HPDE6-E6E7 (cell line): Measurements from ENCODE around the gene FBXL4.

ENCODE experiments used
- DNase-seq: peaks from one replicate; pipeline ENCODE4 v3.0.0; 2011; ENCODE audit warnings: missing footprints; ENCODE audit errors: extremely low spot score

FBXL4 gene

DNA sequence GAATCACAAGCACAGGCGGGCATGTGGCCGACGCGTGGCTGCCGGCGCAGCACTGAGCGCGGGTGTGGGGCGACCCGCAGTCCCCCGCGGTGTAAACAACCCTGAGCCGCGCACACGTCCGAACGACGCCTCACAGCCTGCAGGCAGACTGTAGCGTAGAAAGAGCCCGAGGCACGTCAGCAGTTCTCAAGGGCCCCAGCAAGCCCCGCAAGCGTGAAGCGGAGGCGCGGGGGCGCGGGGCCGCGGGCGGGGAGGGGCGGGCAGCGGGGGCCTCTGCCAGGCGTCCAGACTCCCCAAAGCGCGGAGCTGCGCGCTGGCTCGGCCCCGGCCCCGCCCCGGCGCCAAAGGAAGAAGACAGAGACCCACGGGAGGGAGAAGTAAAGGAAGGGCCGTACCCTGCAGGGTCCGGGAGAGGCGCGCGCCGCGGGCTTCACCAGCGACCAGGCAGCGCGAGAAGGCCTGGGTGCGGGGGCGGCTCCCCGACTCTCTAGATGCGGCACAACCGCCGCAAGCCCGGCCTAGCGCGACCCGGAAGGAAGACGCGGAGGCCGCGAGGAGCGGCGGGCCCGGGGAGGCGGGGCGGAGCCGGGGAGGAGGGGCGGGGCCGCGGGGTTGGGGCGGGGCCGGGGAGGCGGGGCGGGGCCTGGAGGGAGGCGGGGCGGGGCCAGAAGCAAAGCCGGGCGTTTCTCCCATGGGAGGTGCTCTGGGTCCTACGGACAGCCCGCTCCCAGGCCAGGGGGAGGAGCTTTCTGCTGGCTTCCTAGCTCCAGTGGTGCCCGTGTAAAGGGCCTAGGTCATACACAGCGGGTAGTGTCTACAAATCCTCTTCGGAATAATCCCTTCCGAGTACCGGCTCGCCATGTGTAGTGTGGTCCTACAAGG lies at the start of gene FBXL4:
Gene FBXL4, minus strand, starts transcription at position 536 of the 882 bp plus-strand sequence. CDS start 20,958 bp downstream, outside the sequence.
- DNase-seq = peak; percentile 73

DNA sequence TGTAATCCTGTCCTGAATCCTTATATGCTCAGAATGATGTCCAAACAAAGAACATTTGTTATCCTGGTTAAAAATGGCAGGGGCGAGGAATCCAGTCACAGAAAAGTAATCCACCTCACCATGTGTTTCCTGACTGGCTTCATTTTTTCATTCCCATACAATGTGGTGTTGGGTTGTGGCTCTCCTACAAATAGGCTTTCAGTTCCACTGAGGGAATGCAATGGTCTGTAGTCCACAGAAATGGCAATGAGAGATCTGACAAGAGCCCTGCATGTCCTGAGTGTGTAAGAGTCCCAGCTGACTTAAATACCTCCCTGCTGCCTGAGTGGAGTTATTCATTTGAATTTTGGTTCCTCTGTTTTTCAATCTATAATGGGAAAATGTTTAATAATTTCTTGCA lies 47.4 kb upstream of the FBXL4 start:
- no peak for DNase-seq

DNA sequence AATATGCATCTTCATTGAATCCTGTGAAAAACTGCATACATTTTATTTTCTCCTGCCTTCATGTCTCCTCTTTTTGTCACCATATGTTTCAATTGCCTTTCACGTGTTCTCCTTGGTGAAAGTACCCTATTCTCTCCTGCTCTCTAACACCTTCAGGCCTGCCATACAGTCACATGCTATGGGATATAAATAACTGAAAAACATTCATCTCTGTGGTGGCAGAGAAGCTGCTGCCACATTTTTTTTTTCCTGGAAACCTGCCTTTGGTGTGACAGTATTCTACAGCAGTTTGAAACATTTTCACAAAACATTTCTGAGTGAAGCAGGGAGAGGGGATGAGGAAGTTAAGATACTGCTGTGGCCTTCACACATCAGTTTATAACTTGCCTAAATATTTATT lies 44.8 kb upstream of the FBXL4 start:
- no peak for DNase-seq

DNA sequence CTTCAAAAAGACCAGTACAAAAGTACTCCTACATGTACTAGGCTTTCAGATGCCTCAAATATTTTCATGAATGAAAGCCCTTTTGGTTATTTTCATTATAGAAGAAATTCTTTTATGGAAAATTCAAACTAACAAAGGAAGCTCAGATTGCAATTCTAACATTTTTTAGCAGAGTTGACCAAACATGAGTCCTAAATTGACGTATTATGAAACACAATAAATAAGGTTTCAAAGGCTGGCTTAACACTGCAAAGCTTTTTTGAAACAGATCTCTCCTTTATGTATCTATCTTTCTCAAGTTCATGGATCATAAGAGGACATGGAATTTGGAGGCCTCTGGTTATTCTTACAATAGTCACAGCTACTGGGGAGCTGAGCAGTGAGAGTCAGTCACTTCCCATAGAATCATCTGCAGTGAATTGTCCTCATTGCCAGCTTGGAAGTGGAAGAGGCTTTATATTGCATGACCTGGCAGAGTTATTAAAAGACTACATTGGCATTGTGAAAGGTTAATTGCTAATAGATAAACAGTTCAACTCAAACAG lies 38.4 kb upstream of the FBXL4 start:
- DNase-seq = no peak

DNA sequence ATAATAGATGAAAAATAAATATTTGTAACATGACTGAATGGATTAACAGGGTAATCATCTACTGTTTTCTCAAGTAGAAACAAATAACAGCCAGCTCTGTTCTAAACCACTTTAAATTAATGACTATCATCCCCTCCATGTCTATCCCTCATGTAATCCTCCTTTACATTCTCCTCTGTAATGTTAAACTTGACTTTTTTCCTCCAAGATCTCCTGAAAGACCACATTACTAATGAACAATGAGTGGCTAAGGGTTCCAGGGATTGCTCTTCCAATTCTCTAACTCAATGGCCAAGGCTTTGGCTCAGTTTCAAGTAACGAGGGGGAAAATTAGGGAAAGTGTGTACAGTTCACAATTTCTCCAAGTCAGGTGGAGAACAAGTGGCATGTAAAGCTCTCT lies 37.6 kb upstream of the FBXL4 start:
- DNase-seq = no peak

DNA sequence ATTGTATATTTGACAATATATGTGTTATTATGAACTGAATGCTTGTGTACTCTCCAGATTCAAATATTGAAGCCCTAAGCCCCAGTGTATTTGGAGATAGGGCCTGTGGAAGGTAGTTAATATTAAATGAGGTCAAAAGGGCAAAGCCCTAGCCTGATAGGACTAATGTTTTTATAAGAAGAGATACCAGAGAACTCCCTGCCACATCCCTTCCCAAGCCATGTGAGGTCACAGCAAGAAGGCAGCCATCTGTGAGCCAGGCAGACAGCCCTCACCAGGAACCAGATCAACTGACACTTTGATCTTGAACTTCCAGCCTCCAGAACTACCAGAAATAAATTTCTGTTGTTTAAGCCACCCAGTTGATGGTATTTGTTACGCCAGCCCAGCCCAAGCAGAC lies 36.4 kb upstream of the FBXL4 start:
- no peak for DNase-seq

DNA sequence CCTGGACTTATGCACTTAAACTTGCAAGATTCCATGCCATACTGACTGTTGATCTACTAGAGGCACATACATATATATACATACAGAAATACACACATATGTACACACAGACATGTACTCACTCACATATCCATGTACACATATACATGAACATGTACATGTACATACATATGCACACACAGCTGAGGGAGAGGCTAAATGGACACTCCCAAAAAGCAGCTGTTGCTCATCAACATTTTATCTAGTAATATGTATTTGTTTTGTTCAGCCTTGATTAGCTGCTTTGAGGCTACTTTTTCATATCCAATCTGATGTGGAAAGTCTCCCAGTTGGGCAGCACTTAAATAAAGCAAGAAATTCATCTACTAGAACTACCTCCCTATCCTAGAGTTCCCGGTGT lies 33.7 kb upstream of the FBXL4 start:
- no peak for DNase-seq

DNA sequence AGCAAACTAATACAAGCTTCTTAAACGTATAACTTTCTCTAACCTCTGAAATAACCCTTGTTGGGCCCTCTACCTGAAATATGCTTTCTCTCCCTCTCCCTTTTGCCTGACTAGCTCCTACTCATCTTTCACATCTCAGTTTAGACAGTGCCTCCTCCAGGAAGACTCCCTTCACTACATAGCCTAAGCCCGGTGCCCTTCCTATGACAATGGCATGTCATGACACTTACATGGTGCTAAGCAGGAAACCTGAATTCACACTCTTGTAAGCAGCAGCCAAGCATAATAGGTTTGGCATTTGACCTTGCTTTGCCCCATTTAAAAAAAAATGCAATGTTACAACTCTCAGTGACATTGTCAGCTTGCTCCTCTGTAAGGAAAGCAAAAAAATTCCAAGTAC lies 33.1 kb upstream of the FBXL4 start:
- no peak for DNase-seq

DNA sequence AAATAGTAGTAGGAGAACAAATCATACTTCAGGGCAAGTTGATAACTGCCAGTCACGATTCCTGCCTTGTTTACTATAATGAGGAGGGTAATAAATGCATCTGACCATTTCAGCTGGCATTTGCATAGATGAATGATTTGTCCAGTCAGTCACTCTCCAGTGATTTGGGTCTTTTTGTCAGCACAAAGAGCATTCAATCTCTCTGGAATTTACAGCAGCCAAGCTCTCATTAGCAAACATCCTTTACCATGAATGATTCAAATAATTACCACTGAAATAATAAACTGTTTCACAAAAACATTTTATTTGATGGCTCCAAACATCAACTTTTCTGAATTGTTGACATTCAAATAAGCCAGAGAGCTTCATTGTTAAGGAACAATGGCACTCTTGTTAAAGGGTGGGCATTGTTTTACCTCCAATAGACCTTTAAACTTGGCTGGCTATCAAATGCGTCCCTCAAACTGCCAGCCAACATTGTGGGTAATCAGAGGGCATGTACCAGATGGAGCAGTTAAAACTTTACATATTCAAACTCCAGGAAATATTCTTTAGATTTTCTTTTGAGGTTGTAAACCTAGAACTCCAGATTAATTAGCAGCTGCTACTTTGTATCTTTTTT lies 30.0 kb upstream of the FBXL4 start:
- no peak for DNase-seq

DNA sequence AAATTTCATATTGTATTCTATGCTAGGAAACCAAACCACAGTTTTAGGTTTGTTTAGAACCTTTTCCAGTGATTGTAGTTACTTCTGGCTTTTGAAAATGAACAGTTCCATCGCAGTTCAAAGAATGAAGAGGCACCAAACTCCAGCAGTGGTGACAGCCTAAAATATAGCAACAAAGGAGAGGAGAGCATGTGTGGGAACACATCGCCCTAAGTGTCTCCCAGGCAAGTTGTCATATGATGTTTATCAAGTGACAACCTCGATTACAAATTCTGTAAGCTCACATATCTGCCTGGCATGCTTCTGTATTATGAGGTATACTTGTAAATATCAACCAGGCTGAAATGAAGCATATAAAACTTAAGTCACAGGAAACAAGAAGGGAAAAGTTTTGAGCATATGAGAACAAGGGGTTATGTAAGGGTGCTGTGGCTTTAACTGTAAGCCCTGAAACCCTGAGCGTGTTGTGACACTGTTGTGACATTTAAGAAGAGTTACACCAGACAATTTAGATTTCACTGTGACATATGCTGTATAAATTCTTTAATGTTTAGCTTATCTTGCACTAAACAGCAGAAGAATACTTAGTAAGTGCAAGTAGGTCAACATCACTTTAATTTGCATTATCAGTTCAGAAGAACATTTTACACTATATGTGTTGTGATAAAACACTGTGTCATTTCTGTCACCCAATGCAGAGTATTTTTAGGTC lies 29.1 kb upstream of the FBXL4 start:
- DNase-seq = no peak

DNA sequence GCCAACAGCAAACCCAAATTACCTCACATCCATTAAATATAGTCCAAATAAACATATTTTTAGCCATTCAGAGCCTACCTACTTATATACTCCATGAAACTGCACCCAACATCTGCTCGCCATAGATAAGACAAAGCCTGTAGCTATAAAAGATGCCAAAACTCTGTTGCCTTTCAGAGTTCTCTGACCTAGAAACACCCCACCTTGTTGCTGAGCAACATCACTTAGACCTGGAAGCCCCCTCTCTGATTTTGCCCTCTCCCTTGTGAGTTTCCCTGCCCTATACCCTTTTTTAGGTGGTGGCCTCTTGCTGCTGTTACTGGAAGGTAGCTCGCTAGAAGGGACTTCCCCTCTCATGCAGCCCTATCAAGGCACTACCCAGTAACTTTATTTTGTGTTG lies 27.7 kb upstream of the FBXL4 start:
- DNase-seq = no peak

DNA sequence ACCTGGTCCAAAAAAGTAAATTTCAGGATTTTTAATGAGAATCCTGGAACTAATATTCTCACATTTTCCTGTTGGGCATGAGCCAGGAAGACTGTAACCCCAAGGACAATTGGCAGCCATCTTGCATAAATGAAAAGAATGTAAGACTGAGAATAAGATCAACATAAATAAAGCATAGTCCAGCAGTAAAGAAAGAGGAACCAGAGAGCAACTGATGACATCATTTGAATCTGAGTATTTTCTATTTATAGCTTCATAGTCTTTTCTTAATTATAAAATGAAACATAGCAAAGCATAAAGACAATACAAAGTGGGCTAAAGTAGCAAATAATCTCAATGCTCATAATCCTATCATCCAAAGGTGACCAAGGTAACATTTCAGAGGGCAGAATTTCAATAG lies 26.6 kb upstream of the FBXL4 start:
- no peak for DNase-seq

DNA sequence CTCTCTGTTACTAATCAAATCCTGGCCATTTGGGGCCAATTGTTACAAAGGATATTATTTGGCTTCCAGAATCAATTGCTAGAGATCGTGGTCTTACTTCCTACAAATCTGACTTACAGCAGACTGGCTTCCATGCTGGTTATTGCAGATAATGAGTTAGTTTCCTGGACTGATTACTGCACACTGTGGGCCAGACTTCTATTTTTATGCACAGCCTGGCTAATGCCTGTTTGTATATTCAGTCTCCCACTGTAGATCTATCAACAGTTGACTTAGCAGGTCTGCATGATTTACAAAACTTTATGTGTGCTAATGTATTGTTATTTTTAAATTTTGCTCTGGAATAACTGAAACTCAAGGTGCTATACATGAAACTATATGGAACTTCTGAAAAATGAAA lies 25.8 kb upstream of the FBXL4 start:
- no peak for DNase-seq

DNA sequence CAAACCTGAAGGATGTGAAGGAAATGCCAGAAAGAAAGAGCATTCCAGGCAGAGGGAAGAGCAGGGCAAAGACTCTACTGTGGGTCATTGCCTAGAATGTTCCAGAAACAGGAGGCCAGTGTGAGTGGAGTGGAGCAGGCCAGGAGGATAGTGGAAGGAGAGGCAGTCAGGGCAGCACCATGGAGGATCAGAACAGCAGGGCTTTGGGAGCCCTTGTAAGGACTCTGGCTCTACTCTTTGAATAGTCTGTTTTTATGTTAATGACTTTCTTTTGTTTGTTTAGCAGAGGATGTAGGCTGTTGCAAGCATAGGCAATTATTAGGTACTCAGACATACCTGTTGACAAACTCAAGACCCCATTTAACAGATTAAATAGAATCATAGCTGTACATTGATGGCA lies 23.6 kb upstream of the FBXL4 start:
- DNase-seq = no peak

DNA sequence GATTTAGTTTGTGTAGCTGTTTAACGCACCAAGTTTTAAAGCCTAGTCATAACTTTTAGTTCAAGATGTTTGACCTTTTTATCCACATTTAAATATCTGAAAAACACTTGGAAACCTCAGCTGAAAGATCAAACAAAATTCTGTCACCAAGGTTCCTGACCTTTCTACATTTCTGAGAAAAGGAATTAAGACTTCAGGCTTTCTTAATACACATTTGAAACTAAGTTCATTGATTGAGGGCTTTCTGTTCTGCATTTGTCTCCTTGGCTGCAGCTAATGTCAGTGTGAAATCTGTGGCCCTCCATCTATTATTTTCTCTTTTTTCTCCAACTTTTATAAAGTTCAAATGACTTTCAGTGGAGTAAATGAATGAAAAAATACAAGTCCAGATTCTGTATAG lies 22.7 kb upstream of the FBXL4 start:
- DNase-seq = no peak

DNA sequence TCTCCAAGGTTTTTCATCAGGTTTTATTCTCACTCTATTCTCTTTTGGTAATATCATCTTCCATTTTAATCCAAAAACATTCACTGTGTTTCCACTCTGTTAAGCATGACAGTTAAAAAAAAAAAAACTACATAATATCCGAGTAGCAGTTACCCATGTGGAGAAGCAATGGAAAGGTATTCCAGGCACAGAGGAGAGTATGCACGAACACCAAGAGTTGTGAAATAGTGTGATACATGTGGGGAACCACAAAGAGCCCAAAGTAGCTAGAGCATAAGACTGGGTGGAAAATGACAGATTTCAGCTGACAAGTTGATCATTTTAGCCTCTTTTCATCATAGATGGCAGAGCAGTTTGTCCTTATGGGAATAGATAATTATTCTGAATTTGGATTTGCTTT lies 19.9 kb upstream of the FBXL4 start:
- no peak for DNase-seq

DNA sequence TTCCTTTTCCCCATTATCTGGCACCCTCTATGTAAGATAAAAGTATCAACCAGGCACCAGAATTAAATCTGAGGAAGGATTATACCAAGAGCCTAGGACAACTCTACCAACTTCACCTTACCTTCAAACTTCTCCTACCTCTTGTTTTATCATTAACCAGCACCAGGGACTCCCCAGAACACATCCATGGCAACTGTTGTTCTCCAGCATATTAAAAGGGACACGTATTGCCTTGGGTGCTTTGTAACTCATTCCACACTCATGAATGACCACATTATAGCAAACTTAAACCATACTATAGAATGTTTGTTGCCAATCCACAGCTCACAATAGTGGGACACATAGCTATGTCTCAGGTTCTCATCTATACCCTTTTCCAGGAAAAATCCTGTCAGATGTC lies 11.9 kb upstream of the FBXL4 start:
- no peak for DNase-seq

DNA sequence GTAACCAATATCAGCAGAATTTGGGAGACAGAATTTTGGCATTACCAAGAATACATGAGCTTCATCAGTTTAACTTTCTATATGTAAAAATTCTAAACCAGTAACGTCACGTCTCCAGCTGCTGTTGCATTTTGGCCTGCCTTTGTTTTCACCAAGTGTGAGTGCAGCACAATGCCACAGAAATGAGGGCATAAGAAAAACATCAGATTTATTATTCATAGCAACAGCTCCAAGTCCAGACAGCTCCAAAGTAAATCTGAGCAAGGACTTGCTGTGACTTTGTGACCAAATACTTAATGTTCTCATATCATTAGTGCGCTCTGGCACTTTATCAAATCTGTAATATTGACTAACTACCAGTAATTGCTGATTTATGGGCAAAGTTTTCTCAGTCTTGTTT lies 11.0 kb upstream of the FBXL4 start:
- no peak for DNase-seq

DNA sequence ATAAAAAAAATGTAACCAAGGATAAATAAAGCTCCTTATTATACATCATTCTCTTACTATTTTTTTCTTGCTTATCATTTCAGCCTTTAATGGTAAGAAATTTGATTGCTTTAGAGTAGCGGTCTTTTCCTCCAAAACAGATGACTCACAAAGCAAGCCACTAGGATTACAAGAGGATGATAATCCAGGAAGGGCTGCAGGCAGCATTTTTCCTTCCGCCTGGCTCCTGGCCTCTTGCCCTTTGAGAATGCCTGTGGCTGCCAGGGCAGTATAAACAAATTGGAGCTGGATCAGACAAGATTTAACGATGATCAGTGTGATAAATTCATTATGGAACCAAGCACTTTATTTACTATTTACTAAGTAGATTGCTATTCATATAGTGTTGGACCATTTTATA lies 9.7 kb upstream of the FBXL4 start:
- DNase-seq = peak; percentile 37

DNA sequence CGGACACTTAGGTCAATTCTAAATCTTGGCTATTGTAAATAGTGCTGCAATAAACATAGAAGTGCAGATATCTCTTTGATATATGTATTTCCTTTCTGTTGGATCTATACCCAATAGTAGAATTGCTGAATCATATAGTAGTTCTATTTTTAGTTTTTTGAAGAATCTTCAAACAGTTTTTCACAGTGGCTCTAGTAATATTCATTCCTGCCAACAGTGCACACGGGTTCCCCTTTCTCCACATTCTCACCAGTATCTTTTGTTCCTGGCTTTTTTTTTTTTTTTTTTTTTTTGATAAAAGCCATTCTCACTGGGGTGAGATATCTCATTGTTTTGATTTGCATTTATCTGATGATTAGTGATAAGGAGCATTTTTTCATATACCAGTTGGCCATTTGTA lies 1.8 kb upstream of the FBXL4 start:
- no peak for DNase-seq

DNA sequence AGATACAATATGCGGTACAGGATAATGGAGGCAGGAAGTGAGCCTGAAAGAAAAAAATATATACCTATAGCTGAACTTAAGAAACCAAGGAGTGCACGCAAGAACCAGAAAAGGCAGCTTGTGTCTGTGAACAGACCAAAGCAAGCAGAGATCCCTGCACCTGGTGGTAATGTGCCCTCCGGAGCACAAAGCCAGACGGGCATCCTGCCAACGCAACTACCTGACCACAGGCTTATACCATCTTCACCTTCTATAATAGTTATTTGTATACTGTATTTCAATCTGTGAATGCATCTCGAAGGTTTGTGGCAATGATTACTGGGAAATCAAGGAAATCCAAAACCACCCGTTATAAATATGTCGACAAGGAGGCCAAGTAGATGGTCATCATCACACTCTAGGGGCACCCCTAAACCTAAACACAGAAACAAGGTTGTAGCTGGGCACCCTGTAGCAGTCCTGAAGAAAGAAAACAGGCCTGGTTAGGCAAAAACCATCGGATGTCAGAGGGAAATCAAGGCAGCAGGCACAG lies 801 bp downstream of the FBXL4 start:
- peak; percentile 12 for DNase-seq

DNA sequence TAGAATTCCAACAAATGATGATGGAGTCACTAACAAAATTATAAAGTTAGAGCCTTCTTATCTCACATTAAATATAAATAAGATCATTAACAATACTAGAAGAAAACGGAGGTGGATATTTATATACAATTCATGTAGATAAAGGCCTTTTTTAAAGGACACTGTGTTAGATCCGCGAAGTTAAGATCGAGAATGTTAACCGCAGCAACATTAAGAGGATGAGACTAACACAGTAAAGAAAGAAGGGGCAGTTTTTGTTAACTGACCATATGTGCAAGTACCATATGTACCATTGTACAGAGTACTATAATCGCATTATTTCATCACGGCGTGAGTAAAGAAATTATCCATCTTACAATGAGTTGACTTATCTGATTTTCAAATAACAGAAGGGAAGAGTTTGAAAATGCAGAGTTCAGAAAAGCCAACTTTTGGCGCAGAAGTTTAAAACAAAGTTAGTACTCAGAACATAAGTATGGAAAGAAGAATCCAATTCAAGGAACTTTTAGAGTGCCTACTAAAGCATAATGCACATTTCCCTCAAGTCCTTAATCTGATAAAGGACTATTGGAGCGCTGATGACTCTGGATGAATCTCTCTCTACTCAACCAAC lies 1.4 kb downstream of the FBXL4 start:
- DNase-seq = no peak
